T-helper 2 cell treated with Interferon-gamma antibody and Interleukin-4, amounts not matched to agents 100 ng/mL and 5 ng/mL, for 36 hours (primary cell): ENCODE measurements around the gene FAM227B. TPM values are rescaled to one million over a fixed set of nuclear protein-coding genes. Genes with fewer than 3 reads are reported as not detected.
"Not testable (repeated sequence)": the region's sequence is repeated elsewhere in the genome, so short reads cannot be mapped to it uniquely, and the experiment has no call there.

Experiments
- intact Hi-C: fragments of 100-400 bp; cut with micrococcal nuclease; formaldehyde crosslinking; loops from one replicate; pipeline ENCODE4 v1.15.1; 2023
- total RNA-seq: library from RNA; stranded (reverse); gene quantifications from 2 replicates; pipeline ENCODE4 v1.2.3, GENCODE V29; 2022

Gene FAM227B
- total RNA-seq, 1 donor from 2014 or later, result 3.3 TPM

DNA sequence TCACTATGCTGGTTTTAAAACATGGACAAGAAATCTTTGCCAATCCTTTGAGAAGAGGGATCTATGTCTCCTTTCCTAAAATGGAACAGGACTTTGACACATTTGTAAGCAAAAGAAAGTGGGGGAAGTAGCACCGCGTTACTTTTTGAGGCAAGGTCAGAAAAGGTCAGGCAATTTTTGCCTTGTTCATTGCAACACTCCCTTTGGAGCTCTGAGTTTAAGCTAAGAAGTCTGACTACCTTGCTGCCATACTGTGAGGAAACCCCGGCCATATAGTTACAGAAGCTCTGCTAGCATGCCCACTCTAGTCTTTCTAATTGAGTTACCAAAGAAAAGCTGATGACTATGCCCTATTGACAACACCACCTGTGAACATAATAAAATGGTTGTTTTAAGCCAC, 1.4 kb downstream of the FAM227B start:
- intact Hi-C loops, result no loop called here

- intact Hi-C loops, result not testable (repeated sequence)
These were observed 8.4 kb downstream of the FAM227B start for GRCh38 chr15:49612240-49612639.

GRCh38 chr15:49610157-49610918, 10.3 kb downstream of the FAM227B start:
- intact Hi-C loops, result no loop called here

DNA sequence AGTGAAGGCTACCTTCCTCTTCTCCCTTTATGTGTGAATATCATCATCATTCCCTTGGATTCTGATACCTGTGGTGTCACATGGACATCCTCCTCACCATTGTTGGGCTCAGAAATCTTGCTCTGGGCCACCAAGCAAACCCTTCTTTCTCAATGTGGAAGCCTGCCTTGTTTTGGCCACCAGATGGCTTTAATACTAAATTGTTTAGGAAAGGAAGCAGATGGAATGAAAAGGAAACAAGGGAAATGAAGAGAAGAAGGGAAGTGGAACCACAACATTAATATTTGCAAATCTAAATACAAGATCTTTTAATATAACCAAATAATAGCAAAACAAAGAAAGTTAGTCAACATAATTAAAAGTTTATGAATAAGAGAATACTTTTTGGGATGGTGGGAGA, 14.0 kb downstream of the FAM227B start:
- intact Hi-C loops, result no loop called here

- intact Hi-C loops, result no loop called here
These were observed 15.0 kb downstream of the FAM227B start for GRCh38 chr15:49605588-49605987.

DNA sequence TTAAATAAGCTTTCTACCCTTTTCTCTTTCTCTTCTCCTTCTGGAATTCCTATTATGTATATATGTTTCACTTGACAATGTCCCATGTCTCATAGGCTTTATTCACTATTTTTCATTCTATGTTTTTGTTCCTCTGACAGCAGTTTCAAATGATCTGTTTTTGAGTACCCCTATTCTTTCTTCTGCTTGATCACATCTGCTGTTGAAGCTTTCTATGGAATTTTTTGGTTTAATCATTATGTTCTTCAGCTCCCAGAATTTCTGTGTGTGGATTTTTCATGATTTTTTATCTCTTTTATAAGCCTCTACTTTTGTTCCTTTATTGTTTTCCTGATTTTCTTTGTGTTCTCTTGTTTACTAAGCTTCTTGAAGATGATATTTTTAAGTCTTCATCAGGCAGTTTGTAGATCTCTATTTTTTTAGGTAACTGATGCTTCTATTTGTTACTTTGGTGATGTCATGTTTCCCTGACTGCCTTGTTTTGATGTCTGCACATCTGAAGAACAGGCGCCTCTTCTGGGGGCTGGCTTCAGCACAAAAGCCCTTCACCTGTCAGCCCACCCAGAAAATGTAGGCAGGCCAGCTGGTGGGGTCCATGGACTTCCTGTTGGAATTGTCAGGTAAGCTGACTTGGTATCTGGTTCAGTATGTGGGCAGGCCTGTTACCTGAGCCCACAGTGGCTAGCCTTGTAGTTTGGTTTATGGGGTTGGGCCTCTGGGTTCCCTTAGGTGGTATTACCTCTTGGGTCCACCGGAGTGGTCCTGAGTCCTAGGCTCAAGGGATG, 15.8 kb downstream of the FAM227B start:
- intact Hi-C loops, result no loop called here

DNA sequence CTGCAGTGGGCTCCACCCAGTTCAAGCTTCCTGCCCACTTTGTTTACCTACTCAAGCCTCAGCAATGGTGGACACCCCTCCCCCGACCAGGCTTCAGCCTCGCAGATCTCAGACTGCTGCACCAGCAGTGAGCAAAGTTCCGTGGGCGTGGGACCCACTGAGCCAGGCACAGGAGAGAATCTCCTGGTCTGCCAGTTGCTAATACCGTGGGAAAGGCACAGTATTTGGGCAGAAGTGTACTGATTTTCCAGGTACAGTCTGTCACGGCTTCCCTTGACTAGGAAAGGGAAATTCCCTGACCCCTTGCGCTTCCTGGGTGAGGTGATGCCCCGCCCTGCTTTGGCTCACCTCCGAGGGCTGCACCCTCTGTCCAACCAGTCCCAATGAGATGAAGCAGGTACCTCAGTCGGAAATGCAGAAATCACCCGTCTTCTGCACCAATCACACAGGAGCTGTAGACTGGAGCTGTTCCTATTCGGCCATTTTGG, 27.7 kb downstream of the FAM227B start:
- intact Hi-C loops, result not testable (repeated sequence)

GRCh38 chr15:49589030-49589429, 31.6 kb downstream of the FAM227B start:
- intact Hi-C loops, result no loop called here

DNA sequence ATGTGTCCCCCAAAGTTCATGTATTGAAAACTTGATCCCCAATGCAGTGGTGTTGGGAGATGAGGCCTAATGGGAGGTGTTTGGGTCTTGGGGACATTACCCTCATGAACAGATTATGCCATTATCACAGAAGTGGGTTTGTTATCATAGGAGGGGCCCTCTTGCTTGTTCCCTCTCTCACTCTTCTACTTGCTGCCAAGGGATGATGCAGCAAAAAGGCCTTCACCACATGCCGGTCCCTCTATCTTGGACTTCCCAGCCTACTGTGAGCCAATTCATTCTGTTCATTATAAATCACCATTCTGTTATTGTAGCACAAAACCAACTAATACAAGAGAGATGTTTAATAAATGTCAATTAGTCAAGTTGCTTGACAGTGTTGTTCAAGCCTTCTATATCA, 47.2 kb downstream of the FAM227B start:
- intact Hi-C loops, result no loop called here

GRCh38 chr15:49570672-49571071, 49.9 kb downstream of the FAM227B start:
- intact Hi-C loops, result no loop called here

GRCh38 chr15:49570174-49570573, 50.4 kb downstream of the FAM227B start:
- intact Hi-C loops, result no loop called here

DNA sequence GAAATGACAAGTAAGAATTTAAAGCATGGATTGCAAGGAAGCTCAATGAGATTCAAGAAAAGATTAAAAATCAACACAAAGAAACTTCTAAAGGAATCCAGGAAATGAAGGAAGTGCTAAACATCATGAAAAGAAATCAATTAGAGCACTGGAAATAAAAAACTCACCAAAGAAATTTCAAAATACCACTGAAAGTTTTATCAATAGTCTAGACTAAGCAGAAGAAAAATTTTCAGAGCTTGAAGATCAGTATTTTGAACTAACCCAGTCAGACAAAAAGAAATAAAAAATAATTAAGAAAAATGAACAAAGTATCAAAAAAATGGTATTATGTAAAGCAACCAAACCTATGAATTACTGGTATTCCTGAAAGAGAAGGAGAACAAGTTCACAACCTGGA, 60.6 kb downstream of the FAM227B start:
- intact Hi-C loops, result no loop called here

GRCh38 chr15:49558929-49559328, 61.7 kb downstream of the FAM227B start:
- intact Hi-C loops, result no loop called here

DNA sequence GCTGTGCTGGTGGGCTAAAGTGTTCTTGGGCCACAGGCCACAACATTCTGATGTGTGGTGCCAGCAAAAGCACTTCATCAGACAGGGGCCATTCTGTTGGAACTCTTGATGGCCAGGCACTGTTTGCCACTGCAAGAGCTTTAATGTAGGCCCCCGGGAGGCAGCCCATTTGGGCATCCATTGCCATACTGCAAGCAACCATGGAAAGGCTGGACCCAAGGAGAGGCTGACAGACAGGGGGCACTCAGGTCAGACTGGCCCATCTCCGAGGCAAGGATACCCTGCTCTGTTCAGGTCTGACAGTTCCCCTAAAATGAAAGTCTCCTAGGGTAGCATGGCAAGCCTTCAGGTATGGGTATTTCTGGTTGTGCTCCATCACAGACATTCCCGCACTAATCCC, 64.2 kb downstream of the FAM227B start:
- intact Hi-C loops, result no loop called here

DNA sequence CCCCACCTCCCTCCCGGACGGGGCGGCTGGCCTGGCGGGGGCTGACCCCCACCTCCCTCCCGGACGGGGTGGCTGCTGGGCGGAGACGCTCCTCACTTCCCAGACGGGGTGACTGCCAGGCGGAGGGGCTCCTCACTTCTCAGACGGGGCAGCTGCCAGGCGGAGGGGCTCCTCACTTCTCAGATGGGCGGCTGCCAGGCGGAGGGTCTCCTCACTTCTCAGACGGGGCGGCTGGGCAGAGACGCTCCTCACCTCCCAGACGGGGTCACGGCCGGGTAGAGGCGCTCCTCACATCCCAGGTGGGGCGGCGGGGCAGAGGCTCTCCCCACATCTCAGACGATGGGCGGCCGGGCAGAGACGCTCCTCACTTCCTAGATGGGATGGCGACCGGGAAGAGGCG, 70.3 kb downstream of the FAM227B start:
- intact Hi-C loops, result not testable (repeated sequence)

DNA sequence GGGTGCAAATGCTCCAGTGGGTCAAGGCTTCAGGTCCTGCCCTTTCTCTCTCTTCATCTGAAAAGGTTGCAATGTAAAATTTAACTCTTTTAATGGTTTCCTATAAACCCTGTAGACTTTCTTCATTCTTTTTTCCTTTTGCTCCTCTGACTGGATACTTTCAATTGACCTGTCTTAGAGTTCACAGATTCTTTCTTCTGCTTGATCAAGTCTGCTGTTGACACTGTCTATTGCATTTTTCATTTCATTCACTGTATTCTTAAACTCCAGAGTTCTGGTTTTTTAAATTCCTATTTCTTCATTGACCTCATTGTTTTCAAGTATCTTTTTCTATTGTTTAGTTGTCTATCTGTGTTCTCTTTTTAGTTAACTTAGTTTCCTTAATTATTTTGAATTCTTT, 82.1 kb downstream of the FAM227B start:
- intact Hi-C loops, result no loop called here

- intact Hi-C loops, result no loop called here
These were observed 90.5 kb downstream of the FAM227B start for GRCh38 chr15:49530092-49530491.

DNA sequence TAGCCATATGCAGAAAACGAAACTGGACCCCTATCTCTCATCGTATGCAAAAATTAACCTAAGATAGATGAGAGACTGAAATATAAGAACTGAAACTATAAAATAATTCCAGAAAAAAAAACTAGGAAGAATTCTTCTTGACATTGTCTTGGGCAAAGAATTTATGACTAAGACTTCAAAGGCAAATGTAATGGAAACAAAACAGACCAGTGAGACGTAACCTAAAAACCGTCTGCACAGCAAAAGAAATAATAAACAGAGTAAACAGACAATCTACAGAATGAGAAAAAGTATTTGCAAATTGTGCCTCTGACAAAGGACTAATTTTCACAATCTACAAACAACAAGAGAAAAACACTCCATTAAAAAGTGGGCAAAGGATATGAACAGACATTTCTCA, 92.3 kb downstream of the FAM227B start:
- intact Hi-C loops, result no loop called here

DNA sequence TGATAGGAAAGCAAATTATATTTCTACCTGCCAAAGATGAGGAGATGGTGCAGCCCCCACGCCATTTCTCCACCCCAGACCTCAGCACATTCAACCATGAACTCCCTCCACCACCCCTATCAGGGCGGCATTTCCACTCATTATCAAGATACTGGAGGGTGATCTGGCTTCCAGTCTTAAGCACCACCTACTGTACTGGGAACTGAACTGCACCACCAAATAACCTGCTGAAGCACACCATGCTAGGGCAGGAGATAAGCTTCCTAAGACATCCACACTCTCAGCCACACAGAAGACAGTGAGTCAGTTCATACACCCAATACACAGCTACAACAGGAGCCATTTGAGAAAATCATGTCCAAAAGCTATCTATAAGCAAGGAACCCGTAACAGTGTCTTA, 98.8 kb downstream of the FAM227B start:
- intact Hi-C loops, result no loop called here

DNA sequence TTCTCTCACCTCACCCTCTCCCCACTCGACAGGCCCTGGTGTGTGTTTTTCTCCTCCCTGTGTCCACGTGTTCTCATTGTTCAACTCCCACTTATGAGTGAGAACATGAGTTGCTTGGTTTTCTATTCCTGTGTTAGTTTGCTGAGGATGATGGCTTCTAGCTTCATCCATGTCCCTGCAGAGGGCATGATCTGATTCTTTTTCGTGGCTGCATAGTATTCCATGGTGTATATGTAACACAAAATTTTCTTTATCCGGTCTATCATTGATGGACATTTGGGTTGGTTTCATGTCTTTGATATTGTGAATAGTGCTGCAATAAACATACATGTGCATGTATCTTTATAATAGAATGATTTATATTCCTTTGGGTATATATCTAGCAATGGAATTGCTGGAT, 107.9 kb downstream of the FAM227B start:
- intact Hi-C loops, result not testable (repeated sequence)

GRCh38 chr15:49507261-49507660, 113.4 kb downstream of the FAM227B start:
- intact Hi-C loops, result no loop called here

GRCh38 chr15:49506341-49506740, 114.3 kb downstream of the FAM227B start:
- intact Hi-C loops, result no loop called here

DNA sequence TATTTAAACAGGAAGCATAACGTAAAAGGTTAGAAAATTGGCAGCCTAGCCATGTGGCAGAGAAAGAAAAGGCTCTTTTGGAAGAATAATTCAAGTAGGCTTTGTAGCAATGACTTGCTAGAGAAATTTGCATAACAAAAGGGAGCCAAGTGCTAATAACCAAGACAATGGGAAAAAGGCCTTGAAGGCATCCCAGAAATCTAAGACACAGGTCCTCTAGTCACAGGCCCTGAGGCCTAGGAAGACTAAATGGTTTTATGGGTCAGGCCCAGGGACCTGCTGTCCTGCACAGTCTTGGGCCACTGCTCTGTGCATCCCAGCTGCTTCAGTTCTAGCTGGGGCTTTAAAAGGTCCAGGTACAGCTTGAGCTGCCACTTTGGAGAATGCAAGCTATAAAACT, 119.0 kb downstream of the FAM227B start:
- intact Hi-C loops, result no loop called here
